HUDEP-2 (cell line): ENCODE data around the gene LDLRAD4.

ENCODE experiments used
- DNase-seq, 76 experiments: peaks; one replicate each; lab custom pipeline; 2025; ENCODE audit not compliant: unreplicated experiment in 76 of 76; lab: John Stamatoyannopoulos, UW

The LDLRAD4 gene

DNA sequence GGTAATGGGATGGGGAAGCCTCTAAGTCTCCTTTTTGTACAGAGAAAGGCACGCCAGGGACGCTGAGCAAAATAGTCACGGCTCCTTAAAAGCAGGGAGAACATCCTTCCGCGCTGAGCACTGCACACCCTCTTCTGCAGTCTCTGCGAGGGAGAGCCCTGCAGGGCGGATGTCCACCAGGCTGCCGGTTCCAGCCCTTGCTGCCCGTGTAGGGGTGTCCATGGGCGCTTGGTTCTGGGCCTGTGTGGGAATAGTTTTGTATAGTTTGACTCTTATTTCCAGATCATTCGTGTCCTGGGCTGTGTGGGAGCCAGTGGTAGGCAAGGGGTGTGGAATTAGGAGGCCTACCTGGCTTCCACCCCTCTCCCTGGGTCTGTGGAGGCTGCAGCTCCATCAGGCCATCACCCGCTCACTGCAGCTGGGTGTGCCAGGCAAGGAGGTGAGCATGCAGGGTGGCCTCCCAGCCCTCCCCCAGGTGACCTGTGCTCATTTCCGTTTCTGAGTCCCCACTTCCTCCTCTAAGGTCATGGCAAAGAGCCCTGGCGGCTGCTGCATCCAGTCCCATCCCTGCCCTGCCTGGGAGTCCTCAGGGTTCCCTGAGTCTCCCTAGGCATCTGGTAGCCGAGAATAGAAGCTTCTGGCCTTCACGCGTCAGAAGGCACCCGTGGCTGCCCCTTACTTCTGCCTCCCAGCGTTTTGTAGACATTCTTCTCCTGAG, 202.6 kb downstream of the LDLRAD4 start:
- DNase-seq = no peak

DNA sequence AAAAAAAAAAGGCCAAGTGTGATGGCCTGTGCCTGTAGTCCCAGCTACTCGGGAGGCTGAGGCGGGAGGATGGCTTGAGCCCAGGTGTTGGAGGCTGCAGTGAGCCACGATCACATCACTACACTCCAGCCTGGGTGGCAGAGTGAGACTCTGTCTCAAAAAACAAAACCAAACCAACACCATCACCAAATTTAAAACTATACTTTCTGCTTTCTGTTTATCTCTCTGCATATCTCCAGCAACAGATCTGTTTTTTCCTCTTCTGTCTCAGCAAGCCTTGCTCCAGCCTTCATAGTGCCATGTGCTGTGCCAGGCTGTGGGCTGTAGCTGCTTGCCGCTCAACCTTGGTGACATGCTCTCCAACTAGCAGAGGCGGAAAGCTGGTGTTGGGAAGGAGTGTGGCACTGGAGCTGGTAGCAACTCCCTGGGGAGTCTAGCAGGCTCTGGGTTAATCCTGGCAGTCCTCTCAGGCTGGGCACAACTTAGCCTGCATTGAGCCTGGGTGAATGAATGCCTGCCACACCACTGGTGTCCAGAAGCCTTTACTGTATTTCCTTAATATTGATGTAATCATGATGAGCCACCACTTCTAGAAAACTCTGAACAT, 204.1 kb downstream of the LDLRAD4 start:
- no peak for DNase-seq

DNA sequence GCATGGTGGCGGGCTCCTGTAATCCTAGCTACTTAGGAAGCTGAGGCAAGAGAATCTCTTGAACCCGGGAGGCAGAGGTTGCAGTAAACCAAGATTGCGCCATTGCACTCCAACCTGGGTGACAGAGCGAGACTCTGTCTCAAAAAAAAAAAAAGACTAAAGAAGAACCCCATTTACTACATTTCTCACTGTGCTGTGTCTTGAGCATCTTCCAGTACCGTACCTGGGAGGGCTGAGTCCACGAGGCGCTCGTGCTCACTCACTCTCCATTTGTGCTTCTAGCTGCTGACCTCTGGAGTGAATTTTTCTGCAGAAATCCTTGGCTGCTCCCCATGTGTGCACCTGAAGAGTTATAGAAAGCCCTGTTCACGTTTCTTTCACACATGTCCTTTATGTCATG, 204.8 kb downstream of the LDLRAD4 start:
- no peak for DNase-seq

DNA sequence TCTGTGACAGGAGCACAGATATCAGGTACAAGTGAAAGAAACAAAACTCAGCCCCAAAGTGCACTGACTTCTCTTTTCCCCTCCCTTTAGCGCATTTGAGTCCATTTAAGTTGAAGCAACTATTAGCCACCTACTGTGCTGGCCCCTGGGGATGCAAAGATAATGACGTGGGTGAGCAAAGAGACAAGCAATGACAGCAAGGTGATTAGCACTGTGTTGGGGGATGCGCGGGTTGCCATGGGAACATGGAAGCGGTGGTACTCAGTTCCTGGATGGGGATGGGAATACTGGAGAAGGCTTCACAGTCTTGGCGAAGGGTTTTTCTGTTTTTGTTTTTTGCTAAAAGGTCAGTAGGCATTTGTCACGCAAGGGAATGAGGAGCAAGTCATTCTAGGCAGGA, 205.8 kb downstream of the LDLRAD4 start:
- no peak for DNase-seq

DNA sequence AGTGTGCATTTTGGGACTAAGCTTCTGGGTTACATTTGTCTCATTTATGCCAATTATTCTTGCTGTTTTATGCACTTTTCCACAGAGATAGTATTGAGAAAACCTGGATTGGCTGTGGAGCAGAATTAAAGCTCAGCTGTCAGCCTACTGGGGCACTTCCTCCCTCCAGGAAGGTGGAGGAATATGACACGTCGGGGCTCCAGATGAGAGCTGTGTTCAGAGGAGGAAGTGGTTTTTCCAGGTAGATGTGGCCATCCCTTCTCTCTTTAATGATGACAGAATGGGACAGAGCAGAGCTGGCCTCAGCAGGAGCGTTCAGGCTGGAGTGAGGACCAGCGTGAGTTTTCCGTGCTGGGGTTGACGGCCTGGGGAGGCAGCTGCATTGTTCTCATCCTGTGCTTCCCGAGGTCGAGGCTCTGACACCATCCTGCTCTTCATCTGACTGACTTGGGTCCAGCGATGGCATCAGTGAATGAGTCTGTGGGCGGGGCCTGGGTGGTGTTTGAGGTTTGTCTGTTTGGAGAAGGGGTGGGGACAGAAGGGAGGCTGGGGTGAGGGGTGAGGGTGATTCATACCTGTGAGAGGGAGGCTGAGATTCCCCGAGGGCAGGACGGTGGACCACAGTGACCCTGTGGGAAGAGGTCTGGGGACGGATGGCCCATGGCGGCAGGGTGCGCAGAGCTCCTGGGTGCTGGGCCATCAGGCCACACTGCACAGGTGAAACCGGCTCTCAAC, 207.0 kb downstream of the LDLRAD4 start:
- DNase-seq = no peak

DNA sequence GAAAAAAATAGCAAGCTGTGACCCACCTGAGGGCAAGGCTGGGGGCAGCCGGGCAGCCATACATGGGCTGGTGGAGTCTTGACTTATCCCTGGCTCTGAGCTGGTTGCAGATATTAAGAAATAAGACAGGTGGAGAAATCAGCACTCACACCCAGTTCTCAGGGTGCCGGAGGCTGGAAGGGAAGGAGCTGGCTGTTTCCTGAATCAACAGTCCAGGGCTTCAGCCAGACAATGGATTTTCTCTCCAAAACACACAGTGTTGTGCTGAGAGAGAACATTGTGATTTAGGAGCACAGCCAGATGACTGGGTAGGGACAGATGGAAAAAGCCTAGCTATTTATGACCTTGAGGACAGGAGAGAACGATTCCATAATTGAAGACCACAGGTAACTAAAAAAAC, 208.8 kb downstream of the LDLRAD4 start:
- no peak for DNase-seq

DNA sequence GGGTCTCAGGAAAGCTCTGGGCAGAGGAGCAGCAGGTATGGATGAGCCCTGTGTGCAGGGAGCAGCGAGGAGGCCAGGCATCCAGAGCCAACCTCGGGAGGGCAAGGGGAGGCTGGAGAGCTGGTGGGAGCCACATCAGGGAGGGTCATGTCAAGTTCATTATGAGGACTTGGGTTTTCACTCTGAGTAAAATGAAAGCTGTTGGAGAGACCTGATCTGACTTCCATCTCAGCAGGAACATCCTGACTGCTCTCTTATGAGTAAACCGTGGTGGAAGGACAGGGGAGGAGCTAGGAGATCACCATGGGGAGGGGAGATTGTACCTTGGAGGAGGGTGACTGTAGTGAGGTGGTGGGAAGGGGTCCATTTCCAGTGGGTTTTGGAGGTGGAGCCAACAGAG, 209.8 kb downstream of the LDLRAD4 start:
- no peak for DNase-seq

DNA sequence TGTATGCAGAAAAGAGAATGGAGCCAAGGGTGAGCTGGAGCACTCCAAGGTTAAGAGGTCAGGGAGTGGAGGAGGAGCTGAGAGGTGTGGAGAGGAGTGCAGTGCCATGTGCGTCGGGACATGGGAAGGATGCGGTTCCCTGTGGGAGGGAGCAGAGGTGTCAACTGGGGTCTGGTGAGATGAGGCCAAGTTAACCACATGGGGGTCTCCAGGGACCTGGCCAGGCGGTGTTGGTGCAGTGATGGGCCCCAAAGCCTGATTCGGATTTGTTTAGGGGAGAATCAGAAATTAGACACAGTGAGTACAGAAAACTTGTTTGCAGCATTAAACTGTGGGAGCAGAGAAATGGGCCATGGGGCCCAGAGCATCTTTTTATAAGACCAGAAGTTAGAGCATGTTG, 210.5 kb downstream of the LDLRAD4 start:
- no peak for DNase-seq

DNA sequence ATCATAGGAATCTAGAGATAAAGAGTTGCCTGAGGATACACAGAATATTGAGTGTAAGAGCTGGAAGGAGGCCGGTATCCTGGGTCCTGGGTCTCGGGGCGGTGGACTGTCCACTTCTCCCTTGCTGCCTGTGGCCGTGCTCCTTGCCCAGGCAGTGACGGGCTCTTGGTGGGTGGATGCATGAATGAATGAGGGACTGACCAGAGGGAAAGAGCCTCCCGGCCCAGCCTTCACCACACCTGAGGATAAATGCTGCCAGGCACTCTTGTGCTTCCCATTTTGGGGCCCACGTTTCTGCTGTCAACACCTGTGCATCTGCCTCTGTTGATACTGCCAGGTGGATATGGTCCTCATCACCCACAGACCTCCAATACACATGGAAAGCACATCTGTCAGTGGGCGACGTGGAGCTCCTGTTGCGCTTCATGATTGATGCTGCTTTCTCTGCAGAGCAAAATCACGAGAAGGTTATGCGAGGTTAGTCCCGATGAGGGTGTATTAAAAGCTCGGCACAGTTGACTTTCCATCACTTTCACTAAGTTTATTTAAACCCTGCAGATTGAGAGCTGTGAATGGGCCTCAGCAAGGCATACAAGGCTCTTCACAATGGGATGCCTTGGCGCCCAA, 211.4 kb downstream of the LDLRAD4 start:
- no peak for DNase-seq

DNA sequence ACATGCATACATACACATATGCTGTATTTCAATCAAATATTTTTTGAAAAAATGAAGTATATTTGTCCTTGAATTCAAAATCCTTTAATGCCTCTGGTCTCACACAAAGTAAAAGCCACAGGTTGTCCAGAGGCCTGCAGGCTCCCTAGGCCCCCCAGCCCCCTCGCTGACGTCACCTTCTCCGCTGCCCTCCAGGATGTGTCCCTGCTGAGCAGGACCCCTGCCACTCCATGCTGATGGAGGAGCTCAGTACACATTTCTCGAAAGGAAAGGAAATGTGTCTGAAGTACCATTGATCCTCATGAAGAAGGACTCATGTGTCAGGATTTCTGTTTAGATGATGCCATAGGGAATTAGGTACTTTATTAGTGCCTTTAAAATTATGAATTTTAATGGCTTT, 212.1 kb downstream of the LDLRAD4 start:
- DNase-seq = no peak

DNA sequence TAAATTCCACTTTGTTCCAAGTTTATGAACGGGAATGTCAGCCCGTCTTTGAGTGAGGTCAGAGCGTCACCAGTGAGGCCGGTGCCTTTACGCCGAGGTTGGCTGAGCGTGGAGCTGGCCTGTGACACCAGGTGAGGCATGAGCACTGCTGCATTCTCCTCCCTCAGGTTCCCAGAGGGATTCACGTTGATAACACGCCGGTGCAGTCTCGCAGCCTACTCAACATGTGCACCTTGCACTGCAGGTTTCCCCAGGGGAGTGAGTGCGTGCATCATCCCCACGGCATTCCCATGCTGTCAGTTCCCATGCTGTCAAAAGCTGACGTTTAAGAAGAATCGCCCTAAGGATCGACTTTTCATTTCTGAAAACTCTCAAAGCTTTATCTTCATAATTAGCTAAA, 213.3 kb downstream of the LDLRAD4 start:
- no peak for DNase-seq

DNA sequence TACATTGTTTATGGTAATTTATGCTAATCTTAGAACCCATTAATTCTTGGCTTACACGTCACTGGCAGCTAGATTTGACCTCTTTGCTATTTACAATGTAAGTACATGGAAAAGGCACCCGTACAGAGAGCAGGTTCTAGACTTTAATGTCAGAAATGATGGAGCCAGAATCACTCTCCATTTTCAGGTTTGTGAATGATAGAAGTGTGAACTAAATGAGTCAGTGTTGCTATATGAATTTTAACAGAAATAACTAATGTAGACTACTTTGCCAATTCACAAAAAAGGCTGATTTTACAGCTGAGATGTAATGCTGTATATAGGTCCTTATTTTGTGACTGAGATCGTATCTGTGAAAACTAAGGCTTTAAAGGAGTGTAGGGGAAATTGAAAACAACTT, 214.6 kb downstream of the LDLRAD4 start:
- no peak for DNase-seq

DNA sequence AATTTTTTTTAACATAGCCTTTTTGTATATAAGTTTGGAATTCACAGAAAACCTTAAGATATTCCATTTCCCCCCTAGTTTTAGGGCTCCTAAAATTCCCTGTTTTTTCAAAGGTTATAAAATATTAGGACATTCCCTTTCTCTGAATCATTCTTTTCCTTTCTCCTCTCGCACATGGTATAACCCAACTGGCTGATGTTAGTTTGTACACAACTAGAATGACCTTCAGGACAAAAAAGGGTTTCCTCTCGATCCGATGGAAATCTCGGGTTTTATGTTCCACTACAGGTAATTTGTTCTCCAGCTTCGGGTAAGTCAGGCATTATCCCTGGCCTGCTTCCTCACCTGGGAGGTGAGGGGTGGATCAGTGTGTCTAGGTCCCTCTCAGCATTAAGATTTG, 215.1 kb downstream of the LDLRAD4 start:
- DNase-seq = no peak

DNA sequence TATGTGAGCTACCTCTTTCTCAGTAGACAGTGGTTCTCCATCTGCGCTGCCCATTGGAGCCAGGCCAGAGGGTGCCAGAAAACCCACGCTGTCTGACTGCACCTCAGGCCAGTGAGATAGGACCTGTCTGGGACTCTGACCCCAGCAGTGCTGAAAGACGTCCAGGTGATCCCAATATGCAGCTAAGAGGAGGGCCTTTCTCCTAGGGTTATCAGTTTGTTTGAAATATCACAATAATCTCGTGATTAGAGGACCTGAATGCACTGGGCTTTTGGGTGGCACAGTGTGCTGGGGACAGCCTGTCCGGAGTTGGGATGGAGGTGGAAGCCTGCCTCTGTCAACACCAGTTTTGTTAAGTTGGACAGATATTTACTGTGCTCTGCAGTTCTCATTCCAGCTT, 216.3 kb downstream of the LDLRAD4 start:
- no peak for DNase-seq

DNA sequence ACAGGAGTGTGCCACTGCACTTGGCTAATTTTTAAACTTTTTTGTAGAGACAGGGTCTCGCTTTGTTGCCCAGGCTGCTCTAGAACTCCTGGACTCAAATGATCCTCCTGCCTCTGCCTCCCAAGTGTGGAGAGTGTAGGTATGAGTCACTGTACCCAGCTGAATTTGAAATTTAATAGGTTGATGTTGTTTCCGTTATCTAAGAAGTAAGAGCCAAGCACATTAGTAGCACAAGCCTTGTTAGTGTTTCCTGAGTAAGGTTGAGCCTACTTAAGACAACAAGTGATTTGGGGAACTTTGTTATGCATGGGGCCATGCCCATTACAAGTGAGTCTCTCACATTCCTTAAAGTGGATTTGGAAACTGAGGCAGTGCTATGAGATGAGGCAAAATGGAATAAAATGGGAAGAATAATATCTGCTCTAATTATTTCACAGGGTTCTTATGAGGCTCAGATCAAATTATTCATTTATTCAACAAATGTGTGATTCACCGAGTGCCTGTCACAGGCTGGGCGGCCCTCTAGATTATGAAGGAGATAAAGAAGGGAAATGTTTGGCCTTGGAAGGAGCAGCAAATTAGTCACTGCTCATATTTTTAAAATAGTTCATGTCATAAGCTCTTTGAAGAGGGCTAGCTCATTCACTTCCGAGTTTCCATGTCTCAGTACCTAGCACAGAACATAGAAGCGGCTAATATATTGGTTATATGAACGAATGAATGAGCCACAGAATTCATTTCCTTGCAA, 217.2 kb downstream of the LDLRAD4 start:
- no peak for DNase-seq

DNA sequence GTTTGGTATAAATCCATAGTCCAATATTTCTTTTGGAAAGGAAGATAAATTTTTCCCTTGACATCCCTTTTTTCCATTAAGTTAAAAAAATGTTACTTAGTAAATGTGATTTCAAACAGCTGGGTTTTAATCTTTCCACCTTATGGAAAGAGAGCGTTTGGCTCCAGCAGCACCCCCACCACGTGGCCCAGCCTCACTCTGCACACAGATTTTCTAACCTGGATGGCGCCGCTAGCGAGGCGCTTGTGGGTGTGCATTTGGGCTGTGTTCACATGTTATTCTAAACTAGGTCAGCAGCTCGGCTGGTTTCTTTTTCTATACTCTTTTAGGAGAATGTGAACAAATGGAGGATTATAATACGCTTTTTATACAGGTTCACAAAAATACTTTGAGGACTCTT, 218.0 kb downstream of the LDLRAD4 start:
- DNase-seq = no peak

DNA sequence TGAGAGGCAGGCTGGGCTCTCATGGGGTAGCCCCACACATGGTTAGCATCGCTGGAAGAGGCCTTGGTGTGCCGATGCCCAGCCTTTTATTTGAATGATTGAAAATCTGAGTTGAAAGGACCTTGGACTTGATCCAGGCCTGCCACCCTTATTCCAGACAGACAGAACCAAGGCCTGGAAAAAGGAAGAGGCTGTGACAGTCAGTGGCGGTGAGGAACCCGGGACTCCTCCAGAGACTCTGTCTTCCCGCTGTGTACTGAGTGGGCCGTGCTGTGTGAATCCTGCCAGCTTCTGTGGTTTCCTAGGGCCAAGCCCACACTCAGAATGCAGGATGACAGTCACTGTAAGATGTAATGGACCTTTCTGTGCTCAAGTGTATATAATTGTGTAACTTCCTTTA, 218.5 kb downstream of the LDLRAD4 start:
- DNase-seq = no peak

DNA sequence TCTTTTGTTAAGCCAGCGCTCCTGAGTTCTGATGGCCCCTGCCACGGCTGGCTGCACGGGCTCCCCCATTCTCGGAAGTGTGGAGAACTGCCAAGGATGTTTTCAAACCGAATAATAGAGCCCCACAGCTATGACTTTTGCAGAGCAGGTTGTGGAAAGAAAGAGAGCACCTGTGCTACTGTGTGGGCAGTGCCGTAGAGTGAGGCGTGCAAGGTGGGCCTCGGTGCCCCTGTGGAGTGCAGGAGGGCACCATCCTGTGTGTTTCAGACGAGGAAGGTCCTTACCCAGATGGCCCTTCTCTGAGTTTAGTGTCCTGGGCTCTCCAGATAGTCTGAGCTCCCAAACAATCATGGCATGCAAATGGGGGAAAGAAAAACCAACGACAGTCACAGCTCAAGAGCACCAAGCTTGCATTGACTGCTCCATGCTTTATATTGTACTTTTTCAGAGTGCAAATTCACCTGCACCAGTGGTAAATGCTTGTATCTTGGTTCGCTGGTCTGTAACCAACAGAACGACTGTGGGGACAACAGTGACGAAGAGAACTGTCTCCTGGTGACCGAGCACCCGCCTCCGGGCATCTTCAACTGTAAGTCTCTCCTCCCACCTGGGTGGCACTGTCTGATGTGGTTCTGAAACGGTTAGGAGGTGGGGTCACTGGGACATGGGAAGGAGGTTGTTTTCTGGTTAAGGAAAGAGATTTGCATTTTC, 219.4 kb downstream of the LDLRAD4 start:
- no peak for DNase-seq

DNA sequence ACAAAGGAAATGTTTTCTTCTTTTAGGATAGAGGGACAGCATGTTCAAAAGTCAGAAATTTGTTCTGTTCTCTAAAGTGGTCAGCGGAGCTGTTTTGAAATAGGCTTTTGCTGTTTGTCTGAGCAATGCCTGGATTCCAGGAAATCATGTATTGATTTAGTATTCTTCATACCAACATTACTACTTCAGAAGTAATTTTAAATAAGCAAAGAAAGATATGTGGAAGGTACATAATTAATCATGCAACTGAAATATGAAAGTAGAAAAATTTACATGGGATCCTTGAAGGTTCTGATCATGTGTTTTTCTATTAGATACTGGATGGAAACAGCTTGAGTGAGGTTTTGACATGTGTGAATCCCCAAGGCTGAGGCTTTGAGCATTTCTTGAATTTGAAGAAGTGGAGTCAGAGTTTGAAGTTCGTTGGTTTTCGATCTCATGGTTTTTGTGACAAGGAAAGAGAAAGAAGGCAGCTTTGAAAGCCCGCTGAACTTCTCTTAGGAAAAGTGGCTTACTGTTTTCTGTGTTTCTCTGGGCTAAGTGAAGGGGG, 220.0 kb downstream of the LDLRAD4 start:
- DNase-seq = no peak

DNA sequence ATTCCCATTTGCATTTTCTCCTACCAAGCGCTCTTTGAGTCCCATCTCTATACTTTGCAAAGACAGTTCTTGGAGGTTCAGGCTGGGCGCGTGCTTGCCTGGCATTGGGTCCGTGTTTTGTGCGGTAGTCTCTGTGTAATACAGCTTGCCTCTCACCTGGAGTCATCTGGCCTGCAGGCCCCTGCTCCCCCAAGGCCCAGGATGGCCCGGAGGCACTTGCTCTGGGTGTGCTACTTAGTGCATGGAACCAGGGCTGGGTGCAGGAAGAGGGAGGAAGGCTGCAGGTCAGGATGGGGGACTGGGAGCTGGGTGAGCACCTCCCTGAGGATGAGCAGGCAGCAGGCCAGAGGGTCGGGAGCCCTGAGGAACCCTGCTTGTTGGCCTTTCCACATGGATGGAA, 220.9 kb downstream of the LDLRAD4 start:
- DNase-seq = no peak
